LoVo (cell line): Measurements from ENCODE around the gene PER3.

Experiments used
- DNase-seq: peaks from one replicate; pipeline ENCODE4 v3.0.0-alpha.2; 2016; ENCODE audit warnings: low spot score

The PER3 gene

DNA sequence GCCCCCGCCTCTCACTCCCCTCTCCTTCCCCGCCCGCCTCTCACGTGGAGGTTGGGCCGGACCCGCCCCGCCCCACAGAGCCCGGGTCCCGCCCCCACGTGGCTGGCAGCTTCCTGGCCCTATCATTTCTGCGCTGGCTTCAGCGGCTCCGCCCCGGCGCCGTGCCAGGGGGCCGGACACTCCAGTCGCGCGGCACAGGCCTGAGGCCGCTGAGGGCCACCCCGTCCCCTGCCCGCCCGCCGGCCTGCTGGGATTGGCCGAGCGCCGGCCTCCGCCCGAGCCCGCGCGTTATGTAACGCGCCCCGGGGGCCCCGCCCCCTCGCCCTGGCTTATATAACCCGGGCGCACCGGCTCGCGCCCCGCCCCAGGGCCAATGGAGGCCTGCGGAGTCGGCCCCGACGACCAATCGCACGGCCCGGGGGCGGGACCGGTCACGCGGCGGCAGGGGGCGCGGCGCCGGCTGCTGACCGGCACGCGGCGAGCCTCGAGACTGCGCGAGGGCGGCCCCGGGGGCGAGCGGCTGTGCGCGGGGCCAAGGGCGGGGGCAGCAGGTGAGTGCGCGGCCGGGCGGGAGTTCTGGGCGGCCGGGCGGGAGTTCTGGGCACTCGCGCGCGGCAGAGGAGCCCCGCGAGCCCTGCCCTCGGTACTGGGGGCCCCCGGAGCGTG is at the start of gene PER3:
Gene PER3, plus strand, starts transcription at position 466 of the 666 bp plus-strand sequence. CDS start 587 bp downstream, outside the sequence.
- DNase-seq = peak; percentile 91

DNA sequence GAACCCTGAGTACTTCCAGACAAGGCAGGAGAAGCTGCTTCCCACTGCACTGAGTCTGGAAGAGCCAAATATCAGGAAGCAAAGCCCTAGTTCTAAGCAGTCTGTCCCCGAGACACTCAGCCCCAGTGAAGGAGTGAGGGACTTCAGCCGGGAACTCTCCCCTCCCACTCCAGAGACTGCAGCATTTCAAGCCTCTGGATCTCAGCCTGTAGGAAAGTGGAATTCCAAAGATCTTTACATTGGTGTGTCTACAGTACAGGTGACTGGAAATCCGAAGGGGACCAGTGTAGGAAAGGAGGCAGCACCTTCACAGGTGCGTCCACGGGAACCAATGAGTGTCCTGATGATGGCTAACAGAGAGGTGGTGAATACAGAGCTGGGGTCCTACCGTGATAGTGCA is 46.0 kb upstream of the PER3 start:
- no peak for DNase-seq

DNA sequence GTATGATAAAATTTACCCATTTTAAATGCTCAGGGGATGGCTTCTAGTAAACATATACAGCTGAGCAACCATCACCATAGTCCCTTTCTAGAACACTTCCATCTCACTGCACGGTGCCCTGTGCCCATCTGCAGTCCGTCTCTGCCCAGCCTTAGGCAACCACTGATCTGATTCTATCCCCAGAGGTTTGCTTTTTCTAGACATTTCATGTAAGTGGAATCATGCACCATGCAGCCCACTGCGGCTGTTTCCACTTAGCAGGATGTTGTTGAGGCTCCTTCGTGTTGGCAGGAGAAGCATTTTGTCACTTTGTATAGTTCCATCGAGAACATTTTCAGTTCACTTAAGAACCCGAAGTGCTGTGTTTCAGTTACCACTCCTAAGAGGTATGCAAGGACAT is 40.7 kb upstream of the PER3 start:
- no peak for DNase-seq

DNA sequence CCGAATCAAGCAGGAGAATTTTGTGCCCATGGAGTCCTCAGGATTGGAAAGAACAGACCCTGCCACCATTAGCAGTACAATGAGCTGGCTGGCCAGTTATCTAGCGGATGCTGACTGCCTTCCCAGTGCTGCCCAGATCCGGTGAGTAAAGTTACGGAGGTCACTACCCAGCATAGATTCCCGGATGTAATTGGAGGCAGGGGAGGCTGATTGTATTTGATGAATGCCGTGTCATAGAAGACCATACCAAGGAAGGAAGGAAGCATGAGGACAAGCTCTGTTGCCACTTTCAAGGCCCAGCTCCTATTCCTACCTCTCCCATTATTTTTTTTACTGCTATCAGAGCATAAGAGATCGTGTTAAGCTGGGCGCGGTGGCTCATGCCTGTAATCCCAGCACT is 39.2 kb upstream of the PER3 start:
- no peak for DNase-seq

DNA sequence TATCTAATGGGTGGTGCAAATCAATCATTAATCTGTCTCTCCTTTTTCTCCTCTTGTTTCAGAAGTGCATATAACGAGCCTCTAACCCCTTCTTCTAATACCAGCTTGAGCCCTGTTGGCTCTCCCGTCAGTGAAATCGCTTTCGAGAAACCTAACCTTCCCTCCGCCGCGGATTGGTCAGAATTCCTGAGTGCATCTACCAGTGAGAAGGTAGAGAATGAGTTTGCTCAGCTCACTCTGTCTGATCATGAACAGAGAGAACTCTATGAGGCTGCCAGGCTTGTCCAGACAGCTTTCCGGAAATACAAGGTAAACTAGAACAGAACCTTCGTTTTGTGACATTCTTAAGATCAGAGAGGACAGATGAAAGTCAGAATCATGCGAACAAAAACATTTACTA is 38.3 kb upstream of the PER3 start:
- no peak for DNase-seq

DNA sequence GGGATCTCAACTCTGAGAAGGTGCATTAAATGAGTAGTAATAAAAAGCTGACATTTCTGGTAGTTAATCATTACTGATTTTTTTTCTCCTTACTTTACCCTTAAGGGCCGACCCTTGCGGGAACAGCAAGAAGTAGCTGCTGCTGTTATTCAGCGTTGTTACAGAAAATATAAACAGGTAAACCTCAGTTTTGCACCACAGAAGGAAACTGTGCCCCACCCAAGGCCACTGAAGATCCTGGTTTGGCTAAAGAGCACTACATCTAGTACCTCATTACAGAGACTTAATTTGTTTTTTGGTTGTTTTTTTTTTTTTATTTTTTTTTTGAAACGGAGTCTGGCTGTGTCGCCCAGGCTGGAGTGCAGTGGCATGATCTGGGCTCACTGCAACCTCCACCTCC is 36.5 kb upstream of the PER3 start:
- DNase-seq = no peak

DNA sequence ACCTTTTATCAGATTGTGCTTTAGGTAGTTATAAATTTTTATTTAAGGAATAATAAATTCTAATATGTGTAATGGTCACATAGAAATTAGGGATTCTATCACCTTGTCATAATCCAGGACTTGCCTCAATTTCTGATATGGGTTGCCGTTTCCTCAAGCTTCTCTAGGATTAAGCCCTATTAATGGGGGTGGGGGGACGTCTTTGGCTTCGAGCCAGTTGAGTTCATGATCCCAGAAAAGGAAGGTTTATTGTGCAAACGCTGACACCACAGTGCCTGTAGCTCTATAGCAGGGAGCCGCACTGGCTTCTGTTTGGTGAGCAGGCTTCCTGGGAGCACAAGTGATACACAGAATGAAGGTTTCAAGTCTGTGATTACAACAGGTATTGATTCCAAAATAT is 35.0 kb upstream of the PER3 start:
- no peak for DNase-seq

DNA sequence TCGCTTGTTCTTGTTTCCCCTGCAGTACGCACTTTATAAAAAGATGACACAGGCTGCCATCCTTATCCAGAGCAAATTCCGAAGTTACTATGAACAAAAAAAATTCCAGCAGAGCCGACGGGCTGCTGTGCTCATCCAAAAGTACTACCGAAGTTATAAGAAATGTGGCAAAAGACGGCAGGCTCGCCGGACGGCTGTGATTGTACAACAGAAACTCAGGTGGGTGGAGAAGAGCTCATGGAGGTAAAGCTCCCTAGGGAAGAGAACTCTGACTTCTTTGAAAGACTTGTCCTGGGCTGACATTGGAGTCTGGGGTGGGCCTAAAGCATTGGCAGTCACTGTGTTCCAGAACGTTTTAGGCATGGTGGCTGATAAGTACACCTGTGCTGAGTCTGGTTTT is 32.9 kb upstream of the PER3 start:
- no peak for DNase-seq

DNA sequence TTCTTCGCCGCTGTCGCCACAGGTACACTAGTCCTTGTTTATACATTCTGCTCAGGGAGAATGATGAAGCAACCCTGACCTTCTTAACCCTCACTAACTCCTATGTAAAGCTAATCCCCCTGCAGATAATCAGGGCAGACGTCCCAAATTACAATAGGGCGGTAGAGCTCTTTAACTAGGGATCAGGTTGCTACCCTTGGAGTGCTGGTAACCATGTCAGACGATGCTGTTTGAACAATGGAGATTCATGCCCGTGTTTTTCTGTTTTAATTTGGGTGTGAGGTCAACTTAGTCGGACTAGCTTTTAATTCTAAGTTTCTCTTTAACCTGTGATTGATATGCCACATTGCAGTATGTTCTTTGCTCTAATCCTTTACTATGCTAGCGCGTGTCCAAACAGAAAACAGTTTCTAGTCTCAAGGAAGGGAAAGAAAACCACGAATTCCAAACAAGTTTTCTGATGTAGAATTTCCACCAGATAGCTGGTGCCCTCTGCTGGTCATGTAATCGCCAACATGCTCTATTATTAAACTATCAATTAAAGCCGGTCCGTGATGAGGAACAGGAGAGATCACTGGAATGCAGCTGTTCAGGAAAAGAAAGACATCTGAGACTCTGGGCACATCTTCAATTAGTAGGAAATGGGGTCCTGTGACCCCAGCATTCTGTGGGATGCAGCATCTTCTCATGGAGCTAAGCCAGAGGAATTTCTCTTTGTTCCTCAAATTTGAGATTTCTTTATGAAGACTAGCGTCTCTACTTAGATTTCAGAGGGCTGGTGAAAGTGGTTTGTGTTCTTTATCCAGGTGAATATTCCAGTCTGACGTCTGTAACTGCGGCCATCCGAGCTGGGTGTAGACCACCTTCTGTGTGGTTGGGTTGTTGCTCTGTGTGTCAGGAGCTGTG is 31.3 kb upstream of the PER3 start:
- DNase-seq = peak; percentile 69

DNA sequence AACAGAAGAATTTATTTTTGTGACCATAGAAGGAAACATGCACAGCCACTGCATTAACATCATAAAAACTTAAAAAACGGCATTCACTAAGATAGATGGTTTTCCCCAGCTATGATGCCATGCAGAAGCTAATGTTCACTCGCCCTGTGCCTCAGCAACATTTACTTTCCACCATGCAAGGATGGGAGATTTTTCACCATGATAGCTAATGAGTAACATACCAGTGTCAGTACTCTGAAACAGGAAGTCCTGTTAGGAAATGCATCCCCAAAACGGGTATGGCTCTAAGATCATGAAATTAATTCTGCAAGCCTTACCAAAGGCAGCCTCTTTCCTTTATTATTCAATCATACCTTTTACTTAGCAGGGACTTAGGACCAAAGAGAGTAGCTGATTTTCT is 30.4 kb upstream of the PER3 start:
- no peak for DNase-seq

DNA sequence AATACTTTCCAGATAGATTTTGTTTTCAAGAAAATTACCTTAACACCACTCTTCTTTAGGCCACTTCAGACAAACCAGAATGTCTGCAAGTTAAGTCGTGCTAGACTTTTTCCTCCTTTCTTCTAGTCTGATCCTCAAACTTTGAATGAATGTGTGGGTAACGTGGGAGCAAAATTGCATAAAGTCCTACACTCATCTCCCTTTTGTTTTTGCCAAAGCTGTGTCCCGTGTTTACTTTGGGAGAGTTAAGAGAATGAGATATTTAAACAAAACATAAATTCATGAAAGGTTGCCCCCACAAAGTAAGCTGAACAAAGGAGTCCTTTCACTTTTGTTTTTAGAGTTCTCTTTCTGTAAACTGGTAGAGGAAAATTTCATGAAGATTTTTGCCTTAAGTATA is 29.9 kb upstream of the PER3 start:
- DNase-seq = no peak

DNA sequence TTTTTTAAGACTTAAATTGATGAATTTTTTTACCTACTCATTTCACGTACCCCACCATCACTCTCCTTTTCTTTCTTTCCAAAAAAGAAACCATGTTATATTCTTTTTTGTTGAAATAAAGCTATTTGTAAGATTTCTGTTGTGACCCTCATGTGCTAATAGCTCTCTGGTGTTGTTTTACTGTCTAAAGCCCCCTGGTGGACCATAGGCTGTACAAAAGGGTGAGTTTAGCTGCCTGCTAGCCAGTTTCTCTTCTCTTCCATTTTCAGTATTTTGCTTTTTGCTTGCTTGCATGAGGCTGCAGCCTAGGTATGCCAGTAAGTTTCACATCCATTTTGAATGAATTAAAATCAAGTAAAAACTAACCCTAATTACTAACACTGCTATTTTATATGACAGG is 28.6 kb upstream of the PER3 start:
- no peak for DNase-seq

DNA sequence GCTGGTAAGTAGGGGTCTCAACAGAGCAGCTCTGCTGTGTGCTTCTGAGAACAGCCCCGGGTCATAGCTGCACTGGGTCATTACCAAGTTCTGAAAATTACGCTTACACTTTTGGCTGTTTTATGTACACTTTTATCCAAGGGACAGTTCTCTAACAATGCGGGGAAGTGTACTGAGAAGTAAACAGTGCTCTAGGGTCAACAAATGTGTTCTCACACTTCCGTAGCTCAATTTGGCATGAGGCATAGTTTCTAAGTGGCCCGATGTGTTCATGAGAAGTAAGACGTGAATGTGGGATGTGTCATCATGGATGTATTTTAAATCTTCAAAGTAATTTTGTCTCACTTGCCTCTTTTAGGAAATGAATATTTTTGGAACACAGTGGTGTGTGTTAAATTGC is 23.8 kb upstream of the PER3 start:
- DNase-seq = no peak

DNA sequence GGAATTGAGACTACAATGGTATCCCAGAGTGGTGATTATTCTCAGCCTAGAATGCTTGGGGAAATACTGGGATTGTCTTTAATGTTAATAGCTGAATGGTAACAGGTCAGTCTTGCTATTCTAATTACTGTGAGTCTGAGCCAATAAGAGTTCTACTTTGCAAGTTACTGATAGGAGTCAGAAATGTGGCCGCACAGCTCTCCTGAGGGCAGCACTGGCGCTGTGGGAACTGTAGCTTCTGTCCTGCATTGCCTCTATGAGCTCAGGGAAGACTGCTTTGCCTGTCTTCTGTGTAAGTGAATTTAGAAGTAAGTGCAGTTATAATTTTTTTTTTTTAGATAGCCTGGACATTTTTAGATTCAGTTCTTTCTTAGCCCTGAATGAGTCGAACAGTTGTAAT is 23.0 kb upstream of the PER3 start:
- no peak for DNase-seq

DNA sequence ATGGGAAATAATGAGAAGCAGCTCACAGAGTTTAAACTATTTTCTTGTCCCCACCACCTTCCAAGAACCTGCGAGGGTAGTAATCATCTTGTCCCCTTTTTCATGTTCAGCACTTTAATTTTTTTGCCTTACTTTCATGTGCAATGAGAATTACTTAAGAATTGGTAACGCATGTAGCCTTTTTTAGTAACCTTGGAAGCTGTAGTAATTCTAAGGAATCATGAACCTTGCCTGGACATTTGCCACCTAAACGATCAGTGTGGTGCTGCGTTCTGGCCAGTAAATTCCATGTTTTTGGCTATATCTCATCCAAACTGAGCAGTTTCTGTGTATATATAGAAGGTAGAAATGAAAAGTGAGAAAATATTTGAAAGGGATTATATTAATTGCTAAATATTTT is 16.9 kb upstream of the PER3 start:
- no peak for DNase-seq

DNA sequence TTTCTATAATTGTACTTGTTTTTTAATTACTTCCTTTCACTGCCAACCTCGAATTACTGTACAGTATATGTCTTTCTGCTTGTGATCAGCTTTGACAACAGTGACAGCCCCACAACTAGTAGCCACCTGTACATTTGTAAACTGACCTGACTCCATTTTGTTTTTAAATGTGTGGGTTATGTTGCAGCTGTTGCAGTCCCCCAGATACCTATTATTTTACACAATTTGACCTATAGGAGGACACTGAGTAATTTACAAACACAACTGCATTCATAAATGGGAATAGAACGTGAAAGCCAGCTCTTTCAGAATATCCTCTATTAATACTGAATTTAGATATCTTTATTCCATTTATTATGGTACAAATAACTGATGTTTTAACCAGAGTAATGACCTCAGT is 15.5 kb upstream of the PER3 start:
- DNase-seq = no peak

DNA sequence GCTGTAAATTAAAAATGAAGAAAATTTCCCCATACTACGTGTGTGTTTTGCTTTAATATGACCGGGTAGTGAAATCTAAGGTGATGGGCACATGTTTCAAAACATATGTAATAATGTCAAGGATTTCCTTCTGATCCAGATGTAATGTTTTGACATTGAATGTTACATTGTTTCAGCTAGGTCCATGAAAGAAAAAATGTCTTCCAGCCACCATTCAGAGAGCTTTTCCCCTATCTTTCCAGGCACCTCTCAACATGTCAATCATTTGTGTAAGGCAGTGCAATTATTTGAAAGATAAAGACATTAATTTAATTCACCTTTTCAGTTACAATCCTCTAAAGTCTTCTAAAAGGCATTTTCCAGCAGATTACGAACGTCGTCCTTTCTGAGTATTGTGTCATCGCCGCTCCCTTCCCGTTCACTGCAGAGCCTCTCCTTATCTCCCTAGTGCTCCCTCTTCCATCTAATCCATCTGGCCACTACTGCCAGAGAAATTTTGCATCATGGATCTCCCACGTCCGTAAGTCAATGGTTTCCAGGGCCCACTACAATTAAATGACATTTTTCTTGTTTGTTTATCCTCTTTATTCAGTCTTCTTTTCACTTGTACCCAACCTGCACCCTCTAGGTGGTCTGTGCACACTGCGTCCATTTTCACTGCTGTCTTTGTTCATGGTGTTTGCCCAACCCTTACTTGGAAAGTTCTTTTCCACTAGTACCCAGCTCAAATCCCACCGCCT is 14.2 kb upstream of the PER3 start:
- DNase-seq = no peak

DNA sequence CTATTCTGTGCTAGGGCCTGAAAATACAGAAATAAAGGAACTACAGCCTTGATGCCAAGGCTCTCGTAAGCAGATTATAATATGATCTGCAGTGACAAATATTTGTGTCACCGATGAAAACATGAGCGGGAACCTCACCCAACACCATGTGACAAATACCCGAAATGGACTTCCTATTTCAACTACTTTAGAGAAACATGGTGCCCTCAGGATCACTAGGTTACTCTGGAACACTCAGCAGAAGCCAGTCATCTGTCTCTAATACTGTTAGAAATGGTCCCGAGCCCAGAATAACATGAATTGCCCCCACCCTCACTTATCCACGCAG is 13.5 kb upstream of the PER3 start:
- DNase-seq = peak; percentile 2

DNA sequence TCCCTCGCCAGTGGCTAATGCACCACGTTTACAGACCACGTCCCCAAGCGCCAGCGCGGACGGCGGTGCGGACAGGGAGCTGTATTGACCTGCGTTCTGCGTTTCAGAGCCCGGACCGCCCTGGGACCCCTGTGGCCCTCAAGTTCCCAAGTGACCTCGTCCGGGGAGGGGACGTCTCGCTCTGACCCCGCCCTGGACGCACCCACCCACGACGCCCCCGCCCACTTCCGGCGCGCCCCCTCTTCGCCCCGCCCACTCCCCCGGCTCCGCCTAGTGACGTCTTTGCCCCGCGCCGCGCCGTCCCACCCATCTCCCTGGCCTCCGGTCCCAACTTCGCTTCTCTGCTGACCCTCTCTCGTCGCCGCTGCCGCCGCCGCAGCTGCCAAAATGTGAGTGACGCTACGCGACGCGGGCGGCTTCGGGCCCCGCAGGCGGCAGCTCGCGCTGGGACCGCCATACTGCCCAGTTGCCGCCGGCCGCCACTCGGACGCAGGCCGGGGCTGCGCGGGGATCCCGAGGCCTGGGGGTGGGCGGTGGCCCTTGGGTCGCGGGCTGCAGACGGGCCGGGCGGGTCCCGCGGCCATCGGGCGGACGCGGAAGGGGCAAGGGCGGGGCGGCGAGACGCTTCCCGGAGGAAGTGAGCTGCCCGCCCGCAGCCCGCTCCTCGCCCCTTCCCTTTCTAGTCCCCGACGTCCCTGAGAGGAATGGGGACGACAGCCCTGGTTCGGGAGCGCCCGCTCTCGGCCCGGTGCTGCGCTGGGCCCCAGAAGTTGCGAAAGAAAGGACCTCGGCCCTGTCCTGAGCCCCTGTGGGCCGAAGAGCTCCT is 12.9 kb upstream of the PER3 start, which contains the start of gene VAMP3:
Gene VAMP3, plus strand, starts transcription at position 300 of the 826 bp plus-strand sequence. Its CDS starts 88 bp downstream, at position 388.
- peak; percentile 89 for DNase-seq

DNA sequence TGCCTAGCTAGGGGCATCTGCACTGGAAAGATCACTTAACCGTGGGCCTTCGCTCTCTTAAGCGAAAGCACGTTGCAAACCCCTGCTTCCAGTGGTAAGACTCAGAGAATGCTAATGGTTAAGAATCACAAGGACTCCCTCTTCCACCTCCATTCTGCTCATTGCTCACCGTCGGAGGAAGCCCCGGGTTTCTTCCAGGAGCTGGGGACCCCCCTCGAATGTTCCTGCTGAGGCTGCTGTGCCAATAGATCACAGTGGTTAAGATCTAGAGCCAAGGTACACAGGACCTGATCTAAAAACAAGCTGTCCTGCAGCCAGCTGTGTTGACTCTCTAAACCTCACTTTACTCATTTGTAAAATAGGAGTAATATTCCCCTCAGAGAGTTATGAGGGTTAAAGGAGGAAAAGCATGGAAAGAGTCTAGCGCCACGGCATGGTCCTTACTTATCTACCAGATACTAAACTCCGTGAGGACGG is 12.2 kb upstream of the PER3 start:
- no peak for DNase-seq

DNA sequence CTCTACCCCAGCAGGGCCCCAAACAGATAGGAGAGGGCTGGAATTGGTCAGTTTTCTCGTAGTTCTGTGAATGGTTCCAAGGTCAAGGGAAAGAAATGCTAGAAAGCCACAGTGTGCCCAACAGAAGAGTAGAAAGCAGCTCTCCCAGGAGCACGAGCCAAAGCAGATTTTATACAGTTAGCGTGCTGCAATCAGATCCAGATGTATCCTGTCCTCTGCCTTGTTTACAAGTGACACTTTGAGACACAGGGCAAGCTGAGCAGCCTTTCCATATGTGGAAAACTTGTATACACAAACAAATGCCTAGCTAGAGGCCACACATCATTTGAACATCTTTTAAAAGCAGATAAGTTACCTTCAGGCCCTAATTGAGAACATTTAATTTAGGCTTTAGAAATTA is 6.5 kb upstream of the PER3 start:
- no peak for DNase-seq

DNA sequence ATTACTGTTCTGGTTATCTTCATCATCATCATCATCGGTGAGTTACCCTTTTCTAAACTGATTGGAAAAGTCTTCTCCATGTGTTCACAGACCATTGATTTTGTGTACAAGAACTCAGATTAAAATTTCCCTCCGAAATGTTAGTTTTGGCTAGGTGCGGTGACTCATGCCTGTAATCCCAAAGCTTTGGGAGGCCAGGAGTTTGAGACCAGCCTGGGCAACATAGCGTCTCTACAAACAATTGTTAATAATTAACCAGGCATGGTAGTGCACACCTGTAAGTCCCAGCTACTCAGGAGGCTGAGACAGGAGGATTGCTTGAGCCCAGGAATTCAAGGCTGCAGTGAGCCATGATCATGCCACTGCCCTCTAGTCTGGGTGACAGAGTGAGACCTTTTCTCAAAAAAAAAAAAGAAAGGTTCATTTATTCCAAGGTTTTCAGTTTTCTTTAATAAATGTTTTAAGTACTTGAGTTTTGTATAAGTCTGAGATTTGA is 5.9 kb upstream of the PER3 start:
- no peak for DNase-seq
